GM11168 (cell line): ENCODE data around the gene BRSK2.
"Not testable (repeated sequence)": the region's sequence is repeated elsewhere in the genome, so short reads cannot be mapped to it uniquely, and the experiment has no call there.

Experiments
- in situ Hi-C: fragments of 300-500 bp; cut with MboI; formaldehyde crosslinking; loops from one replicate; pipeline ENCODE4 v1.12.0; 2022; ENCODE audit warnings: low sequenced_read_pairs; ENCODE audit not compliant: unreplicated experiment

Gene BRSK2

DNA sequence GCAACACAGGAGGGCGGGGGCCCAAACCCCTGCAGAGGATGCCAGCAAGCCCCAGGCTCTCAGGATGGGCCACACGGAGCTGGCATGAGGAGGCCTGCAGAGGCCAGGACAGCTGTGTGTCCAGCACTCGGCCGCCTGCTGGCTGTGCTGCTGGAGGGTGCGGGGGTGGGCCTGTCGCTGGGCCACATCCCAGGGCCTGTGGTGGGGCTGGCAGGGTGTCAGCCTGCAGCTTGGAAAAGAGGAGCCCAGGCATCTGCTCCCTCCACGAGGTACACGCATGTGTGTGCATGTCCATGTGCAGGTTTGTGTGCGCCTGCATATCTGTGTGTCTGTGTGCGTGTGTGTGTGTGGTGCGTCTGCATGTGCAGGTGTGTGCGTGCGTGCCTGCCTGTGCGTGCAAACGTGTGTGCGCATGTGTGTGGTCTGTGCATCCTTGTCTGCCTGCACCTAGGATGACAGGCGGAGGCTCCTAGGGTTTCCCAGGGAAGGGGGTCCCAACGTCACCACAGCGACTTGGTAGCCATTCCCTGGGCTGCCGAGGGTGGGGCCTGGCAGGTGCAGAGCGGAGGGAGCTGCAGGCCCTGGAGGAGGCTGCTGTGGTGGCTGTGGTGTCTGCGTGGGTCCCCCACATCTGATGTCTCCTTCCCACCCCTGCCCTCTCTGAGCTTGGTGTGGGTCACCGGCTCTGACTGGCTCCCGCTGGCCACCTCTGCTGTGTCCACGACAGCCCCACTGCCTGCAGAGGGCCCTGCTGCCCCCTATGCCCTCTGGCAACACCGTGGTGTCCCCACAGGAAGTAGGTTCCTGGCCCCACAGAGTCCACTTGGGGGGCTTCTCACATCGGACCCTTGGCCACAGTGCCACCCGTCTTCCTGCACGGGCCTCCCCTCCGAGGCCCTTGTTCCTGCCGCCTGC, 17.1 kb downstream of the BRSK2 start:
- in situ Hi-C loops = no loop called here

DNA sequence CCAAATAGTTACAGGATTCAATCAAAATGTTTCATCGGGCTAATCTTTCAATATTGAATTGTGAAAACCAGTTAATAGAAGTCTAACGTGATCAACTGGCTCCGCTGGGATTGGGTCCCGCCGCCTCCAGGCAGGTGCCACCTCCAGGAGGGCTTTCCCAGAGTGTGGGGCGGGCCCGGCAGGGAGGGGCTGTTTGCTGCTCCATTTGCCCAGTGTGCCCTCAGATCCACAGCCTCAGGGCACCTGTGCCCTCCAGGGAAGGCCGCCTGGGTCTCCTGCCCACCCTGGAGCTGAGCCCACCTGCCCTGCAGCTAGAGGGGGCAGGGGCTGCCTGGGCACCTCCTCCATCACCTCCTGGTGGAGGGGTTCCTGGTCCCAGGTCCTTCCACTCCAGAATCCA, 17.9 kb downstream of the BRSK2 start:
- in situ Hi-C loops = no loop called here

DNA sequence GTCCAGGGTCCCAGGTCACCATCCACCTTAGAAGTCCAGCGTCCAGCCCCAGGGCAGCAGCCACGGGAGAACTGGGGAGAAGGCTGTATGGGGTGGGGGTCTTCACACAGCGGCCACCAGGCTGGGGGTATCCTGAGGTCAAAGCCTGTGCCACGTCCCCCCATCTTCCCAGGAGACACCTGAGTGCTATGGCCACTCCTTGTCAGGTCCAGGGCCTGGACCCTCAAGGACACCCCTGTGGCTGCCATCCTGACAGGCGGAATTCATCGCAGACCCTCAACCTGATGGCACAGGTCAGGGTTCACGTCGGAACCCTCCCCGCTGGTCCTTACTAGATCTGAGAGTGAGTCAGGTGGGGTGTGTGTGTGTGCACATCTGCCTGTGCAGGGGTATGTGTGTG, 18.6 kb downstream of the BRSK2 start:
- in situ Hi-C loops = no loop called here

DNA sequence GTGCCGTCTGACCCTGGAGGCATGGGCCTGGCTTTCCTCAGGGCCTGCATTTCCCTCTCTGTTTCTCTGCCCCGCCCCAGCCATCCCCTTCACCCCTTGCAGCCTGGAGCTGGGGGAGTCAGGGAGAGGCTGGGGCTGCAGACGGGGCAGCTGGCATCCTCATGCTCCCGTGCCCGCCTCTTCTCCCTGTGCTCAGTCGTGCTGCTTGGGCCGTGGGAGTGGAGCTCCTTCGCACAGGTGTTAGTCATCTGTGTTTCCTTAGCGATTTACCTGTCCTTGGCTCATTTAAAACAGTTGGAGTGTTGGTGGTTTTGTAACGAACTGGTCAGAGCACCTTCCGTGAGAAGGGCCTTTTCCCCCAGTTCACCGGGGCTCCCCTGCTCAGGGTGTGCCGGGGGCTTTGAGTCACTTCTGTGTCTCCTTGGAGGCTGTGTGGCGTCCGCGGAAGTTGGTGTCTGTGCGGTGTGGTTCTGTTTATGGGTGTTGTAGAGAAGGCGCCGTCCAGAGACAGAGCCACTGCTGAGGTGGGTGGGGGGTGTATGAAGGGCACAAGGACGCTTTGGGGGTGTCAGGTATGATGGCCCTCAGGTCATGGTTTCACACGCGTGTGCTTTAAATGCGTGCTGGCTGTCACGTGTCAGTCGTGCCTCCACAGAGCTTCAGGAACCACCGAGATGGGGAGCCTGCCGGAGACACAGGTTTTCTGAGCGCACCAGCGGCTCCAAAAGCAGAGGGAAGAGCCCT, 19.5 kb downstream of the BRSK2 start:
- in situ Hi-C loops = no loop called here

DNA sequence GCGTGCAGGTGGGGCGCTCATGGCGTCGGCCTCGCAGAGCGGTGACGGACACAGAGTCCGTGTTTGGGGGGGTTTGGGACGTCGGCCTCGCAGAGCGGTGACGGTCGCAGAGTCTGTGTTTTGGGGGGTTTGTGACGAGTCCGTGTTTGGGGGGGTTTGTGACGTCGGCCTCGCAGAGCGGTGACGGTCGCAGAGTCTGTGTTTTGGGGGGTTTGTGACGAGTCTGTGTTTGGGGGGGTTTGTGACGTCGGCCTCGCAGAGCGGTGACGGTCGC, 20.1 kb downstream of the BRSK2 start:
- in situ Hi-C loops = not testable (repeated sequence)

DNA sequence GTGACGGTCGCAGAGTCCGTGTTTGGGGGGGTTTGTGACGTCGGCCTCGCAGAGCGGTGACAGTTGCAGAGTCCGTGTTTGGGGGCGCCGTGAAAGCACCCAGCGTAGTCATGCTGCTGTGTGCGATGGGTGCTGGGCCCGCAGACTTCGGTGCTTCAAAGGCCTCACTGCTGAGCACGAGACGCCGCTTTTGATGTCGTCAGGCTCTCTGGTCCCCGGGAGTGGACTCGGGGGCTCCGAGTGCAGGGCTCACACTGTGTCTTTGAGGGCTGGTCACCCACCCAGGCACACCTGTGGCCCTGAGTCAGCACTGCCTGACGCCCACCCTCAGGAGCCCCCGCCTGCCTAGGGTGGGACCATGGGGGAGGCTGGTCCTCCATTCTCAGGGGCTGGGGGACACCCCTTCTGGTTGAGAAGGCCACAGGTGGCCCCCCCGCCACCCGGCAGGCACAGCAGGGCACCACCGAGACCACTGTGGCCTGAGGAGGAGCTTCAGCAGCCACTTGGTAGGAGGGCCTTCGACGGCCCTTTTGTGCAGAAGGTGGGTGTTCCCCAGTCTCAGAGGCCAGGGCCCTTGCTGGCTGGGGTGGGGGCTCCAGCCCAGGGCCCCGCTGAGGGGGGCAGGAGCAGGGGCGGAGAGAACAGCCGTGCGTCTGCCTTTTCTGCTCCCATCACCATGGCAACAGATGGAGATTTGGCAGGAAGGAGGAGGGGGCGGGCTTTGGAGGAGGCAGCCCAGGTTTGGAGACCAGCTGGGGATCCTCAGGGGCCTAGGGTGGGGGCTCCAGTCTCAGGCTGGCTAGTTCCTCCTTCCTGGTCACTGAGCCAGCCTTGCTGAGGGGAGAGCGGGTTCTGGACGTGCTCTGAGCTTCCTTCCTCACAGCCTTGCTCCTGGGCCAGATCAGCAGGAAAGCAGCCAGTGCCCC, 20.9 kb downstream of the BRSK2 start:
- in situ Hi-C loops = no loop called here

DNA sequence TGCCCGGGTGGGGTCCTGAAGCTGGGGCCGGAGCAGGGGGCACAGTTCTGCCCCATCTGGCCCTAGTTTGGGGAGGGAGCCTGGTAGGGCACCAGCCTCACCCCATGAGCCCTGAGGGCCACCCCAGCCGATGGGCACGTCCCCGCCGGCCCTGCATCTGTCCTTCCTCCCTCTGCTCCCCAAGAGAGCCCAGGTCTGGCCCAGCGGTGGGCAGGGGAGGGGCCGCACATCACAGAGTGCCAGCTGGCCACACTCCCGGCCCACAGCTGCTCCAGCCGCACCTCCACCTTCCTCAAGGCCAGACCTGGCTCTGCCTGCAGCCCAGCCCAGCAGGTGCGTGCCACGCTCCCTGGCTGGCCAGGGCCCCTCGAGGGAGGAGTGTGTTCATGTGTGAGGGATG, 21.6 kb downstream of the BRSK2 start:
- in situ Hi-C loops = no loop called here

DNA sequence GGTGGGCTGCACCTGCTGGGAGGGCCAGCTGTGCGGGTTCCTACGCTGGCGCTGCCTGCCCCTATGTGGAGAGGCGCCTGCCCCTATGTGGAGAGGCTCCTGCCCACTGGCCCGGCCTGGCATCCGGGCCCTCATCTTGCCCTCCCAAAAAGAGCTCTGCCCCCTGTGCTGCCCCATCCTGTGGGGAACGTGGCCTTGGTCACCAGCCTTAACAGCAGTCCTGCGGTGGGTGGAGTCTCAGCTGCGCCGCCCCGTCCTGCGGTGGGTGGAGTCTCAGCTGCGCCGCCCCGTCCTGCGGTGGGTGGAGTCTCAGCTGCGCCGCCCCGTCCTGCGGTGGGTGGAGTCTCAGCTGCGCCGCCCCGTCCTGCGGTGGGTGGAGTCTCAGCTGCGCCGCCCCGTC, 22.0 kb downstream of the BRSK2 start:
- in situ Hi-C loops = not testable (repeated sequence)

DNA sequence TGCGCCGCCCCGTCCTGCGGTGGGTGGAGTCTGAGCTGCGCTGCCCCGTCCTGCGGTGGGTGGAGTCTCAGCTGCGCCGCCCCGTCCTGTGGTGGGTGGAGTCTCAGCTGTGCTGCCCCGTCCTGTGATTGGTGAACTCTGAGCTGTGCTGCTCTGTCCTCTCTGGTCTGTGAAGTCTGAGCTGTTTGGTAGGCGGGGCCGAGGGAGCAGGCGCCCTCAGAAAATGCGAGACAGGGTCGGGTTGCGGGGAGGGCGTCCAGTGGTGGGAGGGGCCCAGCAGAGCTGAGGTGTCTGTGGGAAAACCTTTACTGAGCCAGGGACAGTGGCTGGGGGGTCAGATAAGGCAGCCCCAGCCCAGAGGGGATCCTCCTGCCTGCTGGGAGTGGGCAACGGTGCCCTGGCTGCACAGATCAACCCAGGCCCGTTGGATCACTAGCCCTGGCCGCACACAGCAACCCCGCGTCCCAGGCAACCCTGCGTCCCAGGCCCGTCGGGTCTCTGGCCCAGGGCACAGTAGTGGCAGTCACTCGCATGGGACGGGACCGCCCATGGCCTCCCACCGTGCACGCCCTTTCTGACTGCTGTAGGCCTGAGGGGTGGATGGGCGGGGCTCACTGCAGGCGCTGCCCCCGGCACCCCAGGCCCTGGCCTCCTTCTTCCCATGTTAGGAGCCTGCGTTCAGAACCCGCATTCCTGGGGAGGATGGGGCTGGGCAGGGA, 22.8 kb downstream of the BRSK2 start:
- in situ Hi-C loops = no loop called here

DNA sequence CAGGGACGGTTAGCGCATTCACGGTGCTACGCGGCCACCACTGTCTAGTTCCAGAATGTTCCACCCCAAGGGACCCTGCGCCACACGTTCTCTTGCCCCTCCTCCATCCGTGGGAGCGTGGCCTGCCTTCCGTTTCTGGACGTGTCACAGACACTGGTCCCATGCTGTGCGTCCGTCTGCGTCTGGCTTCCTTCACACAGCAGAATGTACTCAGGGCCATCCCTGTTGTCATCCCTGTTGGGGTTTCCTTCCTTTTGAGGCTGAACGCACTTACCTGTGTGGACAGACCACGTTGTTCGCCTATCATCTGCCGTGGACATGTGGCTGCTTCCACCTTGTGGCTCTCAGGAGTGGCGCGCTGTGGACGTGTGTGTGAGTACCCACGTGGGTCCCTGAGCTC, 24.9 kb downstream of the BRSK2 start:
- in situ Hi-C loops = no loop called here

DNA sequence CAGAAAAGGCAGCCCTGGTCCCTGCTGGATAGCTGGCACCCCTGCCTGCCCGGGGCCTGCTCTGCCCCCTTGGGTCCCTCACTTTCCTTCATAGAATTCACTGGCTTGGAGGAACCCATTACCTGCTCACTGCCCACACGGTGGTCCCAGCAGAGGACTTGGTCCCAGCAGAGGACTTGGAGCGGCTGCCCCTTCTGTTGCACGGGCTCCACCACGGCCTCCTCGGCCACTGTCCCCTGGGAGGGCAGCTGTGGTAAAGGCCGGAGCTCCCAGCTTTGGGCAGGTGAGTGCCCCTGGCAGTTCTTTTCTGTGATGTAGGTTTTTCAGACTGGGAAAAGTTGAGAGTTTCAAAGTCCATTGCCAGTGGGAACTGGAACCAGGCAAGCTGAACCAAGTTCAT, 25.9 kb downstream of the BRSK2 start:
- in situ Hi-C loops = no loop called here

DNA sequence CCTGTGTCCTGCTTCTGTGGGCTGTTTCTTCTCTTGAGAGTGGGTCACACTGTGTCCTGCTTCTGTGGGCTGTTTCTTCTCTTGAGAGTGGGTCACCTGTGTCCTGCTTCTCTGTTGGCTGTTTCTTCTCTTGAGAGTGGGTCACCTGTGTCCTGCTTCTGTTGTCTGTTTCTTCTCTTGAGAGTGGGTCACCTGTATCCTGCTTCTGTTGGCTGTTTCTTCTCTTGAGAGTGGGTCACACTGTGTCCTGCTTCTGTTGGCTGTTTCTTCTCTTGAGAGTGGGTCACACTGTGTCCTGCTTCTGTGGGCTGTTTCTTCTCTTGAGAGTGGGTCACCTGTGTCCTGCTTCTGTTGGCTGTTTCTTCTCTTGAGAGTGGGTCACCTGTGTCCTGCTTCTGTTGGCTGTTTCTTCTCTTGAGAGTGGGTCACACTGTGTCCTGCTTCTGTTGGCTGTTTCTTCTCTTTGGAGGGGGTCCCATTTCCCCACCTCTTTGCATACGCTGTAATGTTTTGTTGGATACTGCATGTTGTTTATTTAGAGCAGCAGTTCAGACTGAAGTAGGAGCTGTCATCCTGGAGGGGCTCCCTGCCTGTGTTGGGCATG, 28.6 kb downstream of the BRSK2 start:
- in situ Hi-C loops = not testable (repeated sequence)

DNA sequence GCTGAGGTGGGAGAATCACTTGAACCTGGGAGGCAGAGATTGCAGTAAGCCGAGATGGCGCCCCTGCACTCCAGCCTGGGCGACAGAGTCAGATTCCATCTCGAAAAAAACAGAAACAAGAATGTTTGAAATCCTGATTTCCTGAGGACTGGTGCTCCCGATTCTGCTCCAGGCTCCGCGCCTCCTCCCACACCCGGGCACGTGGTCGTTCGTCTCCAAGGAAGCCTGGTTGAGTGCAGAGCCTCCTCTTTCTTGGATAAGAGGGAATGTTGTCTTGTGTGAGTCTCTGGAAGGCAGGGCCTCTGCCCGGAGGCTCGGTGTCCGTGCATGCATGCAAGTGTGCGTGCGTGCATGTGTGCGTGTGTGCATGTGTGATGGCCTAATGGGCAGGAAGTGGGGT, 30.1 kb downstream of the BRSK2 start:
- in situ Hi-C loops = no loop called here

DNA sequence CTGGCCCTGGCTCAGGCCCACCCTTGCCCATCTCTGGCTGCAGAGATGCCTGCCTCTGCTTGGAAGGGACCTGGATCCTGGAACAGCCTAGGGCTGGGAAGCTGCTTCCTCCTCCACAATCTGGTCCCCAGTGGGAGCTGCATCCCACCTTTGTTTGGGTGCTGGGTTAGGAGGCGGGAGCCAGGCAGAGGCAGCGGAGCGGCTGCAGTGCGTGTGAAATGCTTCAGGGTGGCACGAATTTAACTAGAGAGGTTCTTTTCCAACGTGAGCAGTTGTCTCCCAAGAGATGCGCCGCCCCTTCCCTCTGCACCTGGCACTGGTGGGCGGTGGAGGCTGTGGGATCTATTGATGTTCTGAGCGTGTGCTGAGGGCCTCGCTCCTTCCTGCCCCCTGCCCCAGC, 31.6 kb downstream of the BRSK2 start:
- in situ Hi-C loops = no loop called here

DNA sequence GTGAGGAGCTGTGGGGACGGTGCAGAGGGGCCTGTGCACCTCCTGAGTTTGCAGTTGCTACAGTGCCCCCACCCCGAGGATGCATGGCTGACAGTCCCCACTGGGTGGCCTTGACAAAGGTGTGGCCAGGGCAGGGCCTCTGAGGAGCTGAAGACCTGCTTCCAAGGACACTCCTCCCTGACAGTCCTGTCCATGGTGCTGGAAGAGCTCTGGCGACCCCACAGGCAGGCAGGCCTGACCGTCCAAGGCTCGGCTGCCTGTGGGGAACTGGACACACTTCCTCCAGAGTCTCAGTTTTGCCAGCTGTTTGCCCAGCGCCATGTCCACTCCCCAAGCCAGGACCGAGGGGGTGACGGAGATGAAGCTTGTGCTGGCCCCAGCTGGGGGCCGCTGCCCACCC, 32.7 kb downstream of the BRSK2 start:
- in situ Hi-C loops = no loop called here

DNA sequence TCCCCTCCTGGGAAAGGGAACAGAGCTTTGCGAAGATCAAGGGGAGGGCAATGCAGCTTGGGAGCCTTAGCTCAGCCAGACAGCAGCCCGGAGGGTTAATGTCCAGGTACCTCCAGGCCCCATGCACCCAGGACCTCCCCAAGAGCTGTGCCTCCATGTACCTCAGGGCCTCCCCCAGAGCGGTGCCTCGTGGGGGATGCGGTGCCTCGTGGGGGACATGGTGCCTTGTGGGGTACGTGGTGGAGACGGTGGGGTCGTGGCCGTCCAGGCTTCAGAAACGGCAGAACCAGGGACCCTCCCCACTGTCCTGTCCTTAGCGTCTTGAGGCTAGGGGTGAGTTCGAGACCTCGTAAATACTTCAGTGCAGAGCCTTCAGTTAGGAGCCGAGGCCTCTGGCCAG, 33.2 kb downstream of the BRSK2 start:
- in situ Hi-C loops = no loop called here

DNA sequence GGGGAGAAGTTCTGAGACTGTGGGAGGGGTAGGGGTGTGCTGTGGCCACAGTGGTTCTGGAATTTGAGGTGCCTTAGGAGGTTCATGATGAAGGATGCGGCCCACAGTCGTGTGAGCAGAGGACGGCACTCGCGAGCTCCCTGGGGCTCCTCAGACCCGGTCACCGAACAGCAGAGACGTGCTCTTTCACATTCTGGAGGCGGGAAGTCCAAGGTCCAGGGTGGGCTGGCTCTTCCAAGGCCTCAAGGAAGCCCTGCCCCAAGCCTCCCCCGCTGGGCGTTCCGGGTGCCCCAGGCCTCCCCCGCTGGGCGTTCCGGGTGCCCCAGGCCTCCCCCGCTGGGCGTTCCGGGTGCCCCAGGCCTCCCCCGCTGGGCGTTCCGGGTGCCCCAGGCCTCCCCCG, 33.7 kb downstream of the BRSK2 start:
- in situ Hi-C loops = not testable (repeated sequence)

DNA sequence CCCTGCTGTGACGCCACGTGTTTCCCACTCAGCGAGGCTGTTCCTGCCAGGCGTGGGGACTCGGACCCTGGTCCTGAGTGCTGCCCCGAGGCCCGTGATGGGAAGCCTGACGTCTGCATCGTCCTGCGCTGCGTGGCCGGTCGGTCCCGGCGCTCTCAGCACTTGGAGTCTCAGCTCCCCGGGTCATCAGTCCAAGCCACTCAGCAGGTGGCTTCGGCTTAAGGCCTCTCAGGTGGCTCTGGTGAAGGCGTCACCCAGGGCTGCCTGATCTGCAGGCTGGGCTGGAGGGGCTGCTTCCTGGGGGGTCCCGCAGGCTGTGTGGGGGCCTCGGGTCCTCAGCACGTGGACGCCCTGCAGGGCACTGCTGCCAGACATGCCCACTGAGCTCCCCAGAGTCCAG, 35.3 kb downstream of the BRSK2 start:
- in situ Hi-C loops = no loop called here

DNA sequence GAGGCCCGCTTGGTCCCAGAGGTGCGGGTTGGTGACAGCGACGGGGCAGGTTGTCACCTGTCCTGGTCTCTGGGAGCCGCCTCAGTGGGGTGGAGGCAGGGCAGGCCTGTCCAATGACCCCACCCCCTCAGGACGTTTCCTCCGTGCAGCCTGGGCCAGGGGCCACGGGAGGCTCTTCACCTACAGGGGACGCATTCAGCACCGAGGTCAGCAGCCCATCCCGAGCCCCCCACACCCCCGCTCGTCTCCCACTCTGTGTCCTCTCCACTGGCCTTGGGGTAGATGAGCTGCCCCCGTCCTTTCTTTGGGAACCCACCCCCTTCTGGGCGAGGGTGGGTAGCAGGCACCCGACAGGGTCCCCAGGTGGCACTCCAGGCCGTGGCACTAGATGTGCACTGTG, 35.7 kb downstream of the BRSK2 start:
- in situ Hi-C loops = no loop called here

DNA sequence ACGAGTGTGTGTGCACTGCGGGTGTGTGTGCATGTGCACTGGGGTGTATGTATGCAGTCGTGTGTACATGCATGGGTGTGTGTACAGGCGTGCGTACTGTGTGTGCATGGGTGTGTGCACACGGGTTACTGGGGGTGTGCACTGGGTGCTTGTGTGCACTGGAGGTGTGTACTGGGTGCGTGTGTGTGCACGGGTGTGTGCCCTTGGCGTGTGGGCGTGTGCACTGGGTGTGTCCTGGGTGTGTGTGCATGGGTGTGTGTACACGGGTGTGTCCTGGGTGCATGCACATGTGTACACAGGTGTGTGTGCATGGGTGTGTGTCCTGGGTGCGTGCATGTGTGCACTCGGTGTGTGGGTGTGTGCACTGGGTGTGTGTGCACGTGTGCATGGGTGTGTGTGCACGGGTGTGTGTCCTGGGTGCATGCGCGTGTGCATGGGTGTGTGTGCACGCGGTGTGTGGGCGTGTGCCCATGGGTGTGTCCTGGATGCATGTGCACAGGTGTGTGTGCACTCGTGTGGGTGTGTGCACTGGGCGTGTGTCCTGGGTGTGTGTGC, 39.1 kb downstream of the BRSK2 start:
- in situ Hi-C loops = no loop called here
